WTC11 (cell line): ENCODE measurements around the gene KCNK17. TPM values are rescaled to one million over a fixed set of nuclear protein-coding genes. Genes with fewer than 3 reads are reported as not detected.
A peak's percentile ranks its signal among the peaks of the same experiment; 100 is the strongest.

Source experiments
- ATAC-seq: fragments of 200-7000 bp; cut with Tn5 transposase; 2 replicates; pipeline ENCODE4 v1.10.0; 2021; ENCODE audit warnings: mild to moderate bottlenecking, moderate library complexity
- CTCF ChIA-PET: fragments of 300-600 bp; sonication (Branson Sonifier 250); formaldehyde crosslinking; loops from one replicate; lab custom pipeline; 2021; ENCODE audit warnings: antibody characterized with exemption; lab: Charles Lee
- POLR2A ChIA-PET: fragments of 350-600 bp; sonication (Branson Sonifier 250); formaldehyde crosslinking; loops from one replicate; lab custom pipeline; 2021; ENCODE audit warnings: antibody characterized with exemption; lab: Charles Lee
- DNase-seq: peaks from one replicate; pipeline ENCODE4 v3.0.0; 2021; ENCODE audit warnings: low spot score
- H3K27ac Mint-ChIP-seq: 2 replicates; pipeline ENCODE4 v1.8.0; 2021; ENCODE audit warnings: mixed read lengths
- H3K27me3 Mint-ChIP-seq: 2 replicates; pipeline ENCODE4 v1.8.0; 2021; ENCODE audit warnings: low read depth, mild to moderate bottlenecking, moderate library complexity, mixed read lengths
- H3K36me3 Mint-ChIP-seq: 2 replicates; pipeline ENCODE4 v1.8.0; 2021; ENCODE audit warnings: mixed read lengths
- H3K4me1 Mint-ChIP-seq: 2 replicates; pipeline ENCODE4 v1.8.0; 2022; ENCODE audit warnings: mixed read lengths
- H3K4me3 Mint-ChIP-seq: 2 replicates; pipeline ENCODE4 v1.8.0; 2021; ENCODE audit warnings: mild to moderate bottlenecking, moderate library complexity, mixed read lengths
- H3K9me3 Mint-ChIP-seq: 2 replicates; pipeline ENCODE4 v1.8.0; 2021; ENCODE audit warnings: mixed read lengths
- ATF2 ChIP-seq: sonication (generic); formaldehyde crosslinking; IDR thresholded peaks from 2 replicates; pipeline ENCODE4 v1.8.1; 2022; ENCODE audit warnings: low read depth, missing genetic modification reagents, borderline replicate concordance
- NFATC4 ChIP-seq: fragments of 250-450 bp; sonication (Bioruptor Pico); IDR thresholded peaks from 2 replicates; pipeline ENCODE4 v1.9.0; 2021; ENCODE audit warnings: mild to moderate bottlenecking
- SOX15 ChIP-seq: fragments of 250-450 bp; sonication (Bioruptor Pico); IDR thresholded peaks from 2 replicates; pipeline ENCODE4 v1.9.0; 2021; ENCODE audit warnings: mild to moderate bottlenecking
- ZNF281 ChIP-seq: sonication (generic); formaldehyde crosslinking; IDR thresholded peaks from 2 replicates; pipeline ENCODE4 v1.8.0; 2023; ENCODE audit warnings: mild to moderate bottlenecking, missing genetic modification reagents
- ZNF423 ChIP-seq: fragments of 250-450 bp; sonication (Bioruptor Pico); IDR thresholded peaks from 2 replicates; pipeline ENCODE4 v2.1.2; 2022; ENCODE audit warnings: mild to moderate bottlenecking, moderate library complexity
- total RNA-seq: library from RNA; stranded (reverse); gene quantifications from 3 replicates; pipeline ENCODE4 v1.2.3, GENCODE V29; 2021
- TF ChIP-seq, protein P1 (sequence below): sonication (generic); formaldehyde crosslinking; conservative IDR thresholded peaks from 2 replicates; pipeline ENCODE4 v1.8.1; 2023; ENCODE audit warnings: mild to moderate bottlenecking, low read depth, missing genetic modification reagents, moderate library complexity
- TF ChIP-seq, protein P2 (sequence below): sonication (generic); formaldehyde crosslinking; IDR thresholded peaks from 2 replicates; pipeline ENCODE4 v1.8.1; 2022; ENCODE audit warnings: missing genetic modification reagents, borderline replicate concordance
- TF ChIP-seq, protein P3 (sequence below): fragments of 250-450 bp; sonication (Bioruptor Pico); IDR thresholded peaks from 2 replicates; pipeline ENCODE4 v1.8.0; 2021; ENCODE audit warnings: mild to moderate bottlenecking

The KCNK17 gene
- total RNA-seq, 1 experiment from 2014 or later: 2.1 TPM

DNA sequence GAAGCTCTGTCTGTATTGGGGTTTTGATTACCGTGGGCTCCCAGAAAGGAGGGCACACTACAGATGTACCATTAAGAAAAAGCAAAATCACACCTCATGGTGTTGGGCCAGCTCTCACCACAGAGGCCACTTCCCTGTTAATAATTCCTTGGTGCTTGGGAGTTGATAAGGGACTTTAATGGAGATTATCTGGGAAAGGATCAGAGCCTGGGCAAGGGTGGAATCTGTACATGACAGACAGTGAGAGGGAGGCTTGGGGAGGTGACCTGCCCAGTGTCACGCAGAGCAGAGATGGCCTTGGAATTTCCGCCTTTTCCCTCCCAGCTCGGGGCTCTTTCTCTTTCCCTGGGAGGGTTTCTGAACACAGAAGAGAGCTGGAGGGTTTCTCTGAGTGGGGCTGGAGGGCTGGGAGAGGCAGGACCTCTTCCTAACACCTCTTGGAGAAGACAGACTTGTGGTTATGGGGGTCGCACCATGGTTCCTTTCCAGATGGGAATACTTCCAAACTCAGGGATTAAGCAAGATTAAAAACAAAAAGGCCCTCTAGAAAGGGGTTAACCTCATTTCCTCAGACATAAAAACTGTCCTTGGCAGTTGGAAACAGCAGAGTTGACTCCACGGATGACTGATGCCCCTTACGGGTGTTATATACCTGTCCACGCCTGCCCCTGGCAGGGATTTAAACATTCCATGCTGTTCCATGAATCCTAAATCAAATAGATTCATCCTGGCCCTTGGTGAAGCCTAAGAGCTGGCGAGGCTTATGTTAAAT, 25.1 kb upstream of the KCNK17 start (continued):
- TF ChIP-seq ZNF281 (CRISPR knock-in tag): no peak

DNA sequence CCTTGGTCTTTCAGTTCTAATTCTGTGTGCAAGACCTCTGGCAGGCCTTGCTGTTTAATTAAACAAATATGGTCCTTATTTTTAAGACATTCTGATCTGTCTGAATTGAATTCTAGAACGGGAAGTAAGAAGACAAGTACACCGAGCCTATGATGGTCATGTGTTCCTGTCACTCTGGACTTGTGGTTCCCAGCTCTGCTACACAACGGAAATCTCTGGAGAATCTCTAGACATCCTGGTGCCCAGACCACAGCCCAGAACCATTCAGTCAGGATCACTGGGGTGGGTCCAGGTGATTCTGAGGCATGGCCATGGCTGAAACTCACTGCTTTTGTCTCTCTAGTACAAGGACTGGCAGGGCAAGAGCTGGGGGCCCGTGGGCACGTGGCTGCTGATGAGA, 24.2 kb upstream of the KCNK17 start:
- DNase-seq (no peak), ATAC-seq (no peak)
- no peaks in the 10 kb centered on the region for H3K27me3 Mint-ChIP-seq
- H3K36me3 Mint-ChIP-seq: no peaks in the 10 kb centered on the region
- no peaks in the 10 kb centered on the region for H3K9me3 Mint-ChIP-seq
- H3K27ac Mint-ChIP-seq: no peak overlapping the region
- CTCF ChIA-PET: no interaction called here
- no peak overlapping the region for H3K4me3 Mint-ChIP-seq
- no peak for TF ChIP-seq NFATC4 (CRISPR knock-in tag)
- no peak for TF ChIP-seq ATF2 (CRISPR knock-in tag)
- TF ChIP-seq ZNF423 (CRISPR knock-in tag): no peak
- TF ChIP-seq, protein P1, sequence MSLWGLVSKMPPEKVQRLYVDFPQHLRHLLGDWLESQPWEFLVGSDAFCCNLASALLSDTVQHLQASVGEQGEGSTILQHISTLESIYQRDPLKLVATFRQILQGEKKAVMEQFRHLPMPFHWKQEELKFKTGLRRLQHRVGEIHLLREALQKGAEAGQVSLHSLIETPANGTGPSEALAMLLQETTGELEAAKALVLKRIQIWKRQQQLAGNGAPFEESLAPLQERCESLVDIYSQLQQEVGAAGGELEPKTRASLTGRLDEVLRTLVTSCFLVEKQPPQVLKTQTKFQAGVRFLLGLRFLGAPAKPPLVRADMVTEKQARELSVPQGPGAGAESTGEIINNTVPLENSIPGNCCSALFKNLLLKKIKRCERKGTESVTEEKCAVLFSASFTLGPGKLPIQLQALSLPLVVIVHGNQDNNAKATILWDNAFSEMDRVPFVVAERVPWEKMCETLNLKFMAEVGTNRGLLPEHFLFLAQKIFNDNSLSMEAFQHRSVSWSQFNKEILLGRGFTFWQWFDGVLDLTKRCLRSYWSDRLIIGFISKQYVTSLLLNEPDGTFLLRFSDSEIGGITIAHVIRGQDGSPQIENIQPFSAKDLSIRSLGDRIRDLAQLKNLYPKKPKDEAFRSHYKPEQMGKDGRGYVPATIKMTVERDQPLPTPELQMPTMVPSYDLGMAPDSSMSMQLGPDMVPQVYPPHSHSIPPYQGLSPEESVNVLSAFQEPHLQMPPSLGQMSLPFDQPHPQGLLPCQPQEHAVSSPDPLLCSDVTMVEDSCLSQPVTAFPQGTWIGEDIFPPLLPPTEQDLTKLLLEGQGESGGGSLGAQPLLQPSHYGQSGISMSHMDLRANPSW (CRISPR knock-in tag): no peak
- H3K4me1 Mint-ChIP-seq: peaks cover 20% of the 10 kb centered on the region
- POLR2A ChIA-PET: no interaction called here

DNA sequence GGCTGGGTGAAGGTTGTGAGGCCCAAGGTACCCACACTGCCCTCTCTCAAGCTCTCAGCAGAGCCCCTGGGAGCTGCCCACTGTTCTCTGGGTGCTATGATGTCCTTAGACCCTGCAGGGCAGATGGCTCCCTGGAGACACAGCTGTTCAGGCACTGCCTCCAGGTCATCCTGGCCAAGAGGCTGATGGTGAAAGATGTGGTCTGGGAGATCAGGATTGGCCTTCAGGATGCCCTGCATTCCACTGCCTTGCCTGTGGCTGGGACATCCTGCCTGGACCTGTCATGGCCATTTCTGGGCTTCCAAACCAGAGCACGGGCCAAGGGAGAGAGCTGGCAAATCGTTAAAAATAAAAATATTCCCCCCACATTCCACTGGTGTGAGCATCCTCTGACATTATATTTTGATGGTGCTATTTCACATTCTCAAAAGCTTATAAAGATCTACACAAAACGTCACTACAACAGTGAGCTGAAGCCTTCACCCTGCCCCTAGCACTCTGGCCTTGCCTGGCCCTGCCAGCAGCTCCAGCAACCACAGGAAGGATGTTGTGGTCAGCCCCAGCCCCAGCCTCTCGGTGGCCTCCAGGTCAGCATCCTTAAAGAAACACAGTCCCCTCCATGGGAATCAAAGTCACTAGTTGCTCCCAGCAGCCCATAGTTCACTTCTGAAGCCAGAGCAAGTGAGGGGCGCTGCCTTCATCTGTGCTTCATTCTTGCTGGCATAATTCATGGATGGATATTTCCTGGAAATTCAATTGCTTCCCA, 21.7 kb upstream of the KCNK17 start:
- Mint-ChIP-seq H3K36me3 (no peaks in the 10 kb centered on the region), H3K27me3 (0 out of 2 replicates have a peak, but pooled peaks cover 5% of the 10 kb centered on the region), H3K4me1 (peaks cover 16% of the 10 kb centered on the region), H3K4me3 (no peak overlapping the region), H3K9me3 (no peaks in the 10 kb centered on the region), H3K27ac (no peak overlapping the region)
- TF ChIP-seq, protein P2, sequence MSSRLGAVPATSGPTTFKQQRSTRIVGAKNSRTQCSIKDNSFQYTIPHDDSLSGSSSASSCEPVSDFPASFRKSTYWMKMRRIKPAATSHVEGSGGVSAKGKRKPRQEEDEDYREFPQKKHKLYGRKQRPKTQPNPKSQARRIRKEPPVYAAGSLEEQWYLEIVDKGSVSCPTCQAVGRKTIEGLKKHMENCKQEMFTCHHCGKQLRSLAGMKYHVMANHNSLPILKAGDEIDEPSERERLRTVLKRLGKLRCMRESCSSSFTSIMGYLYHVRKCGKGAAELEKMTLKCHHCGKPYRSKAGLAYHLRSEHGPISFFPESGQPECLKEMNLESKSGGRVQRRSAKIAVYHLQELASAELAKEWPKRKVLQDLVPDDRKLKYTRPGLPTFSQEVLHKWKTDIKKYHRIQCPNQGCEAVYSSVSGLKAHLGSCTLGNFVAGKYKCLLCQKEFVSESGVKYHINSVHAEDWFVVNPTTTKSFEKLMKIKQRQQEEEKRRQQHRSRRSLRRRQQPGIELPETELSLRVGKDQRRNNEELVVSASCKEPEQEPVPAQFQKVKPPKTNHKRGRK (CRISPR knock-in tag): 0 out of 2 replicates have a peak, but pooled peaks have one; percentile 3
- TF ChIP-seq, protein P3, sequence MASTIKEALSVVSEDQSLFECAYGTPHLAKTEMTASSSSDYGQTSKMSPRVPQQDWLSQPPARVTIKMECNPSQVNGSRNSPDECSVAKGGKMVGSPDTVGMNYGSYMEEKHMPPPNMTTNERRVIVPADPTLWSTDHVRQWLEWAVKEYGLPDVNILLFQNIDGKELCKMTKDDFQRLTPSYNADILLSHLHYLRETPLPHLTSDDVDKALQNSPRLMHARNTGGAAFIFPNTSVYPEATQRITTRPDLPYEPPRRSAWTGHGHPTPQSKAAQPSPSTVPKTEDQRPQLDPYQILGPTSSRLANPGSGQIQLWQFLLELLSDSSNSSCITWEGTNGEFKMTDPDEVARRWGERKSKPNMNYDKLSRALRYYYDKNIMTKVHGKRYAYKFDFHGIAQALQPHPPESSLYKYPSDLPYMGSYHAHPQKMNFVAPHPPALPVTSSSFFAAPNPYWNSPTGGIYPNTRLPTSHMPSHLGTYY (CRISPR knock-in tag): no peak
- TF ChIP-seq SOX15 (CRISPR knock-in tag): no peak
- DNase-seq (no peak), ATAC-seq (no peak)
- ChIA-PET CTCF (interaction anchor here (1.3 to 1.6 kb wide), 3 partner anchors 11 to 248 kb away, joined by 3 to 6 read pairs (median 4); no protein-coding TSS in a partner anchor), POLR2A (no interaction called here)
